ENCODE results near the gene KLHL41.

The KLHL41 gene

GRCh38 chr2:169509298-169509885 is at the start of gene KLHL41:
Gene KLHL41, plus strand, starts transcription at chr2:169509702. Its CDS starts 77 bp downstream, at chr2:169509779.
- DNase-seq, result no peak

- DNase-seq, result no peak
Measured at GRCh38 chr2:169461143-169461542, 48.4 kb upstream of the KLHL41 start.

- no peak for DNase-seq
Measured at GRCh38 chr2:169462896-169463695, 46.4 kb upstream of the KLHL41 start.

GRCh38 chr2:169464466-169464865 is 45.0 kb upstream of the KLHL41 start:
- no peak for DNase-seq

GRCh38 chr2:169464882-169465281 is 44.6 kb upstream of the KLHL41 start:
- DNase-seq, result no peak

GRCh38 chr2:169468841-169469240 is 40.7 kb upstream of the KLHL41 start:
- no peak for DNase-seq

GRCh38 chr2:169469952-169470572 is 39.4 kb upstream of the KLHL41 start:
- DNase-seq, result no peak

GRCh38 chr2:169472249-169472648 is 37.3 kb upstream of the KLHL41 start:
- DNase-seq, result no peak

GRCh38 chr2:169476459-169476858 is 33.0 kb upstream of the KLHL41 start:
- no peak for DNase-seq

- DNase-seq, result no peak
Measured at GRCh38 chr2:169478339-169478738, 31.2 kb upstream of the KLHL41 start.

GRCh38 chr2:169478745-169479256 is 30.7 kb upstream of the KLHL41 start:
- DNase-seq, result no peak

- DNase-seq, result no peak
Measured at GRCh38 chr2:169479257-169480078, 30.0 kb upstream of the KLHL41 start, which contains the start of gene BBS5. Gene BBS5, plus strand, starts transcription at chr2:169479494. Its CDS starts 60 bp downstream, at chr2:169479554.

GRCh38 chr2:169480079-169480465 is 29.4 kb upstream of the KLHL41 start:
- no peak for DNase-seq

GRCh38 chr2:169485650-169486138 is 23.8 kb upstream of the KLHL41 start:
- DNase-seq, result no peak

GRCh38 chr2:169486487-169486886 is 23.0 kb upstream of the KLHL41 start:
- no peak for DNase-seq

- no peak for DNase-seq
Measured at GRCh38 chr2:169490834-169491233, 18.7 kb upstream of the KLHL41 start.

- DNase-seq, result no peak
Measured at GRCh38 chr2:169491378-169491777, 18.1 kb upstream of the KLHL41 start.

- no peak for DNase-seq
Measured at GRCh38 chr2:169493360-169493759, 16.1 kb upstream of the KLHL41 start.

GRCh38 chr2:169495310-169495928 is 14.1 kb upstream of the KLHL41 start:
- DNase-seq, result no peak

GRCh38 chr2:169504651-169505050 is 4.9 kb upstream of the KLHL41 start:
- DNase-seq, result no peak

- DNase-seq, result no peak
Measured at GRCh38 chr2:169507698-169508097, 1.8 kb upstream of the KLHL41 start.

- no peak for DNase-seq
Measured at GRCh38 chr2:169509955-169510354, 453 bp downstream of the KLHL41 start.

All from cortex of kidney (tissue), 1 donor.